ENCODE measurements around the gene NTN4.
"Not testable (repeated sequence)": the region's sequence is repeated elsewhere in the genome, so short reads cannot be mapped to it uniquely, and the experiment has no call there.

The NTN4 gene

DNA sequence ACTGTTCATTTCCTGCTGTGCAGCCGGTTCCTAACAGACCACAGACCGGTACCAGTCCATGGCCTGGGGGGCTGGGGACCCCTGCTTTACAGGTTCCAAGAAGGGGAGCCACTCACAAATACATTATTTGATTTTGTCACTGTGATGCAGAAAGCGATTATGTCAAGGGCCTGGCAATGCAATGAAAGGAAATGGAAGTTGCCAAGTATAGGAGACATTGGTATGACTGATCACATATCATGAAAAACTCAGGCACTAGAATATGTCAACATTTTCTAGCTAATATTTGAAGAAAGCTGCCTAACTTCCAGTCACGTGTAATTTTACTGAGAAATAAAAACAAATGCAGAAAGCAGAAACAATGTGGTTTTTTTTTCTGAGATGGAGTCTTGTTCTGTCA, 170.4 kb downstream of the NTN4 start:
- Mint-ChIP-seq H3K4me3 (no peak overlapping the region), H3K27me3 (ENCODE audit: low read depth) (no peaks in the 10 kb centered on the region), H3K36me3 (ENCODE audit: low read depth) (no peaks in the 10 kb centered on the region), H3K9me3 (no peaks in the 10 kb centered on the region), H3K27ac (no peak overlapping the region), H3K4me1 (peaks cover 6% of the 10 kb centered on the region)
- TF ChIP-seq, protein P1, sequence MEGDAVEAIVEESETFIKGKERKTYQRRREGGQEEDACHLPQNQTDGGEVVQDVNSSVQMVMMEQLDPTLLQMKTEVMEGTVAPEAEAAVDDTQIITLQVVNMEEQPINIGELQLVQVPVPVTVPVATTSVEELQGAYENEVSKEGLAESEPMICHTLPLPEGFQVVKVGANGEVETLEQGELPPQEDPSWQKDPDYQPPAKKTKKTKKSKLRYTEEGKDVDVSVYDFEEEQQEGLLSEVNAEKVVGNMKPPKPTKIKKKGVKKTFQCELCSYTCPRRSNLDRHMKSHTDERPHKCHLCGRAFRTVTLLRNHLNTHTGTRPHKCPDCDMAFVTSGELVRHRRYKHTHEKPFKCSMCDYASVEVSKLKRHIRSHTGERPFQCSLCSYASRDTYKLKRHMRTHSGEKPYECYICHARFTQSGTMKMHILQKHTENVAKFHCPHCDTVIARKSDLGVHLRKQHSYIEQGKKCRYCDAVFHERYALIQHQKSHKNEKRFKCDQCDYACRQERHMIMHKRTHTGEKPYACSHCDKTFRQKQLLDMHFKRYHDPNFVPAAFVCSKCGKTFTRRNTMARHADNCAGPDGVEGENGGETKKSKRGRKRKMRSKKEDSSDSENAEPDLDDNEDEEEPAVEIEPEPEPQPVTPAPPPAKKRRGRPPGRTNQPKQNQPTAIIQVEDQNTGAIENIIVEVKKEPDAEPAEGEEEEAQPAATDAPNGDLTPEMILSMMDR (IDR thresholded peaks at IDR 0.05; ENCODE audit: unreplicated experiment in 3 of 3), result no peak

DNA sequence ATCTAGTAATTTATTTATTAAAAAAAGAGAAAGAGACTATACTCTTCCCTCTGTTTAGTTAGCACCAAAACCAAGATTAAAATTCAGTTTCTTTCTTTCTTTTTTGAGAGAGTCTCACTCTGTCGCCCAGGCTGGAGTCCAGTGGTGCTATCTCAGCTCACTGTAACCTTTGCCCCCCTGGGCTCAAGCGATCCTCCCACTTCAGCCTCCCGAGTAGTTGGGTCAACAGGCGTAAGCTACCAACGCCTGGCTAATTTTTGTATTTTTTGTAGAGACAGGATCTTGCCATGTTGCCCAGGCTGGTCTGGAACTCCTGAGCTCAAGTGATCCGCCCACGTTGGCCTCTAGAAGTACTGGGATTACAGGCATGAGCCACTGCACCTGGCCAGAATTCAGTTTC, 174.1 kb downstream of the NTN4 start:
- H3K36me3 Mint-ChIP-seq (ENCODE audit: low read depth); H3K4me3 Mint-ChIP-seq; H3K27ac Mint-ChIP-seq; H3K9me3 Mint-ChIP-seq; H3K27me3 Mint-ChIP-seq (ENCODE audit: low read depth); H3K4me1 Mint-ChIP-seq: not testable (repeated sequence)

DNA sequence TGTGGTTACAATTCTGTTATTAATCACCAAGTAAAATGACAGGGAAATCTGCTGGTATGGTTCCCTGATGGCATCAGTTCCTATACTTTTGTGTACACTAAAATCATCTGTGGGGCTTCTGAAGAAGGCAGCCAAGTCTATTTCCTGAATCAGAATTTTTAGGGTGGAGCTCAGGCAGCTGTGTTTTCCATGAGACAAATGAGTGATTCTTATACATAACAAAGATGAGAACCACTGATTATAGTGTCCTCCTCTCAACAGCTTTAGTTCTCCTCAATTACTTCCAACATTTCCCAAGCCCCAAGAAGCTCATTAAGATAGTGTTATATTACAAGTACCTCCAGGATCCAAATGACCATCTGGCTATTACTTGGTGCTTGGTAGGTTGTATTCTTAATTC, 174.8 kb downstream of the NTN4 start:
- H3K4me3 Mint-ChIP-seq, result no peak overlapping the region
- no peaks in the 10 kb centered on the region for H3K9me3 Mint-ChIP-seq
- H3K27me3 Mint-ChIP-seq (ENCODE audit: low read depth), result no peaks in the 10 kb centered on the region
- H3K36me3 Mint-ChIP-seq (ENCODE audit: low read depth), result no peaks in the 10 kb centered on the region
- H3K27ac Mint-ChIP-seq, result peak overlapping the region in 1 of 3 experiments; percentile 31
- TF ChIP-seq, protein P1 (IDR thresholded peaks at IDR 0.05; ENCODE audit: unreplicated experiment in 3 of 3), result no peak
- H3K4me1 Mint-ChIP-seq, result peaks cover 6% of the 10 kb centered on the region

DNA sequence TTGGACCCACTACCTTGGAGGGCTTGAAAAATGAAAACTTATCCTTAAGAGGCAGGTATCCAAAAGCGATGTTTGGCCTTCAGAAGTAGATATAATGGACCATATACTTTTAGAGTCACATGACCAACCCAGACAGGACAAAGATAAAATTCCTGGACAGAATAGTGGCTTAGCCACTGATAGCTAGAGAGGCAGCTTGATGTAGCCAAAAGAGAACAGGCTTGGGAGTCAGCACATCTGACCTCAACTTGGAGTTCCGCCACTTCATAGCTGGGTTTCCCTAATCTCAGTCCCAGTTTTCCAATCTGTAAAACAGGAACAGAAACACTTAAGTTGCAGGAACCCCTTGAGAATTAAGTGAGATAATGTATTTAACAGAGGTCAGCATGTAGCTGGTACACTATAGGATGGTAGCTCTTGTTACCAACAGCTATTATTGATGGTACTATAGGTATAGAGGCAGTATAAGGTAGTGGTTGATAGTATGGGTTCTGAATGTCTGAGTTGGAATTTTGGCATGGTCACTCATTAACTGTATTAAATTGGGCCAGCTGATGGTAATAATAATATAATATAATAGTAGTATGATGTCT, 176.1 kb downstream of the NTN4 start:
- TF ChIP-seq, protein P1 (IDR thresholded peaks at IDR 0.05; ENCODE audit: unreplicated experiment in 3 of 3), result no peak
- Mint-ChIP-seq H3K4me3 (no peak overlapping the region), H3K27ac (peak overlapping the region in 1 of 3 experiments; percentile 35), H3K36me3 (ENCODE audit: low read depth) (no peaks in the 10 kb centered on the region), H3K9me3 (no peaks in the 10 kb centered on the region), H3K4me1 (peaks cover 6% of the 10 kb centered on the region), H3K27me3 (ENCODE audit: low read depth) (no peaks in the 10 kb centered on the region)

DNA sequence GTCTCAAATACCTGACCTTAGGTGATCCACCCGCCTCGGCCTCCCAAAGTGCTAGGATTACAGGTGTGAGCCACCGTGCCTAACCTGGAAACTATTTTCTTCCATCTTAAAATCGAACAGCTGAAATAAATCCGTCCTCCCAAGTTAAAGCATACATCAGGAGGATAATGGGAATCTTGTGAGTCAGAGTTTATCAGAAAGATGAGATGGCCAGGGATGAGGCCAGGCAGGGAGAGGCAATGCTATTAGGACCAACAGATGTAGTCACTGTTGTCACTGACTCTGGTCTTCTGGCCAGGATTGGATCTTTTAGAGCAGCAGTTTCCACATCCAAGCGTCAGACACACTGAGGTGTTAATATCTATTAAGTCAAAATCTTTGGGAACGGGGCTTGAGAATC, 177.5 kb downstream of the NTN4 start:
- Mint-ChIP-seq H3K27me3 (ENCODE audit: low read depth) (no peaks in the 10 kb centered on the region), H3K27ac (no peak overlapping the region), H3K36me3 (ENCODE audit: low read depth) (no peaks in the 10 kb centered on the region), H3K9me3 (no peaks in the 10 kb centered on the region), H3K4me3 (no peak overlapping the region), H3K4me1 (peaks cover 6% of the 10 kb centered on the region)
- TF ChIP-seq, protein P1 (IDR thresholded peaks at IDR 0.05; ENCODE audit: unreplicated experiment in 3 of 3), result no peak

DNA sequence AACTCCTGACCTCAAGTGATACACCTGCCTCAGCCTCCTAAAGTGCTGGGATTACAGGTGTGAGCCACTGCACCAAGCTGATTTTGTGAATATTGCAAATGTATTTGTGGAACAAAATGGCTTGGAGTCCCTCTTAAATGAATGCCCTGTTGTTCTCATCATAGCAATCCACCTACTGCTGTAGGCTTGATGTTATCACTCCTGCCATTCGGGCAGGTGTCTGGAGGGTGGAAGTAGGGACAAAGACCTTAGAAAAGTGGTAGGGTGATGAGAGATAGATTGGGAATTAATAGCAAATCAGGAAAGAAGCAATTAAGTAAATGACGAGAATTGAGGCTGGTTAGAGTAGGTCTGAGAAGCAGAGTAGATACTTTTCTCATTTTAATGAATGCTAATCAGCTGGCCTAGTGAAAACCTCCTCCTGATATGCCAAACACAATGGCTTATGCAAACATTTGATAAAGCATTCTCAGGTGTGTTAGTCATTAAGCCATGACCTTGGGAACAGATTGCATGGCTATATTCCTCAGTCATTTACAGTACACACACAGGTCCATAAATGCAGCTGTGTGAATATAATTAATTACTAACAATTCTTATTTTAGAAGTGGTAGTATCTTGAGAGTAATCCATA, 178.8 kb downstream of the NTN4 start:
- TF ChIP-seq, protein P1 (IDR thresholded peaks at IDR 0.05; ENCODE audit: unreplicated experiment in 3 of 3), result no peak
- H3K27me3 Mint-ChIP-seq (ENCODE audit: low read depth), result no peaks in the 10 kb centered on the region
- H3K27ac Mint-ChIP-seq, result peak overlapping the region in 1 of 3 experiments; percentile 64
- H3K36me3 Mint-ChIP-seq (ENCODE audit: low read depth), result no peaks in the 10 kb centered on the region
- no peaks in the 10 kb centered on the region for H3K9me3 Mint-ChIP-seq
- H3K4me1 Mint-ChIP-seq, result peaks cover 11% of the 10 kb centered on the region
- H3K4me3 Mint-ChIP-seq, result no peak overlapping the region
